ENCODE measurements around the gene ETFA. TPM values are rescaled to one million over a fixed set of nuclear protein-coding genes. Genes with fewer than 3 reads are reported as not detected.
"Not testable (repeated sequence)": the region's sequence is repeated elsewhere in the genome, so short reads cannot be mapped to it uniquely, and the experiment has no call there.

Gene ETFA
- polyA plus RNA-seq, 1 donor from 2014 or later: 107 TPM

DNA sequence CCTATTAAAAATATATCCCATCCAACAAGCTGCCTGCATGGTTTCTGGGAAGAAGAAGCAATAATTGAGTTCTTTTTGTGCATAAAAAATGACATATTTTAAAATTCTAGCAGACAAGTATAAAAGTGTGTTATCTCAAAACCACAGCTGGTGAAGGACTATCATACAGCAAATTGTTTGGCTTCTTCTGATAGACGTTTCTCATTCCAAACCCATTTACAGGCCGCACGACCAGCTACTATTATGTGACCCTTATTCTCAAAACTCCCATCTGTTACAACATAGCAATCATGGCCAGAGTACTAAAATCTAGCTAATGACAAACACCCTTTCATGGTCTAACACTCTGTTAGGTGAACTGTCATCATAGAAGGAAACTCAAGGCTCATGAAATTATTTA lies 21.7 kb downstream of the ETFA start:
- peaks cover 5% of the 10 kb centered on the region for H3K36me3 Mint-ChIP-seq
- no peak overlapping the region for H3K27ac Mint-ChIP-seq
- no peak overlapping the region for H3K4me3 Mint-ChIP-seq
- peaks cover 9 to 29% (median 16%) of the 10 kb centered on the region in 3 donors for H3K4me1 Mint-ChIP-seq
- peaks cover 0 to 3% (median 0%) of the 10 kb centered on the region in 3 donors for H3K9me3 Mint-ChIP-seq
- H3K27me3 Mint-ChIP-seq: no peaks in the 10 kb centered on the region

DNA sequence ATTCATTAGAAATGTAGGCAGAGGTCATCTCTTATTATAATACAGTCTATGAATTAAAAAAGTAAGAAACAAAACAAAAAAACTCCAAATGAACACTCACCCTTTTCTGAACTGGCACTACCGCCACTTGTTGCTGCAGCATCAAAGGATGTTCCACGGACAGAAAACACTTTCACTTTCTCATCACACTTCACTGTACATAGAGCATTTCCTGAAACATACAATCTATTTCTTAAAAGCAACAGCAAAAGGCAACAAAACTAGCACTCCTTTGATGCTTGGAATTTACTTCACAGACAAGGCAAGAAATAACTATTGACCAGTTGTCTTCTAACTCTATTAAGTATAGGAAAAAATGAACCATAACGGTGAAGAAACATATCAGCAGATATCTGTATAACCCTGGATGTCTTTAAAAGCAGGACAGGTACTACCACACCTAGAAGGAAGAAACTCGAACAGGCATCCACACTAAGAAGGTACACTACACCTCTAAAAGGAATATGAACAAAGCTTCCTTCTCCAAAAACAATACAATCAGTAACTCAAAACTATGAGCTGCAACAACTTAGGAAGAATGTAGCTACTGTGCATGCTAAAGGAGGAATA lies 24.9 kb downstream of the ETFA start:
- peaks cover 4% of the 10 kb centered on the region for H3K36me3 Mint-ChIP-seq
- peaks cover 7 to 18% (median 13%) of the 10 kb centered on the region in 3 donors for H3K4me1 Mint-ChIP-seq
- H3K9me3 Mint-ChIP-seq: no peaks in the 10 kb centered on the region
- peak overlapping the region in 3 of 4 donors; percentile 53 to 73 (median 53) for H3K4me3 Mint-ChIP-seq
- peak overlapping the region in 2 of 3 donors; percentile 8 to 80 for H3K27ac Mint-ChIP-seq
- H3K27me3 Mint-ChIP-seq: no peaks in the 10 kb centered on the region

DNA sequence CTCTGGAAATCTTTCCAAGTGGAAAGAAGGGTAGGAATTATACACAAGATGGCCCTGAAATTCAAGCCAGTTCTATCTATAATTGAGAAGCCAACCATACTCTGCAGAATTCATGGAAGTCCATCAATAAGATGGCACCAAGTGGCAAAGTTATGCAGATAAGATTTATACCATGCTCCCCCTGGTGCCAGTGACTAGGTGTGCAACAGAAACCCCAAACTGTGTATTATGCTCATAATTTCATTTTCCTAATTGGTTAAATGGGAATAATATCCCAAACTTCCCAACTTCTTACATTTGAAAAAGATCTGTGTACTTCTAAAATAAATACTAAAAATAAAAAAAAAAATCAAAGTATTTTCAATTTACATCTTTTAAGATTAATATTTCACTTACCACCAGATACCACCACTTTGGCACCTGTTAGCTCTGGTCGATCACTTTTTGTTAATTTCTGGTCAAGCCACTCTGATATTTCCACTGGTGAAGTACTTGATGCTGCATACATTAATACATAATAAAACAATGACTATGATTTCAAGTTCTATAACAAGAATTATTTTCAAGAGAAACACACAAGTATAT lies 25.9 kb downstream of the ETFA start:
- Mint-ChIP-seq H3K4me1 (peaks cover 7 to 18% (median 11%) of the 10 kb centered on the region in 3 donors), H3K27ac (no peak overlapping the region), H3K9me3 (no peaks in the 10 kb centered on the region), H3K4me3 (no peak overlapping the region), H3K27me3 (no peaks in the 10 kb centered on the region), H3K36me3 (peaks cover 4% of the 10 kb centered on the region)

DNA sequence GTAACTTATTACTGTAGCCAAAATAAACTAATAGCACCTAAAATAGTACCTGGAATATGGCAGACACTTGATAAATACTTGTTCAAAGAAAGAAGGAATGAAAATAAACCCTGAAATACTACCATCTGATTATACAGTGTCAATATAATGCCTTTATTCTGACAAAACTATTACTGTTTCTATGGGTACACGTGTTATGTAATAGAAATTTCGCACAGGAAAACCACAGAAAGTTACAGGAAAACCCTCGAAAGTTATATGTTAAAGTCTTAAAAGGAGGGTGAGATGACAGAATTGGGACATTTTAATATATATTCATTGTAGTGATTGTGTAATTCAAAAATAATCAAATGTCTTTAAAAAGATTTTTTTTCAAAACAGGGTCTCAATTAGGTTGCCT lies 28.8 kb downstream of the ETFA start:
- no peaks in the 10 kb centered on the region for H3K9me3 Mint-ChIP-seq

DNA sequence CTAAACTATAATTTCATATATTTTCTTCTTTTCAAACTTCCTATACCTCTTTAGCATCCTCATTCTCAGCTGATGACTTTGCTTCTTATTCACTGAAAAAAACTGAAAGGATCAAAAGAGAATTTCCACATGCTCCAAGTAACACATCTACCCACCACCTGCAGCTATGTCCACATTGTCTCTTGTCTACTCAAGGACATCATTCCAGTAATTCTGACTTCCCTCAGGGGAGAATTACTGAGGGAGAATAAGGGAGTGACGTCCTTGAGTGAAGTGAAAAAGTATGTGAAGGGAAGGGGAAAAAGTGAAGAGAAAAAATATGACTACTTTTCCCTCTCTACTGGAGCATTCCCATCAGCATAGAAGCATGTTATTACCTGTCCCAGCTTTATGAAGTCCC lies 32.6 kb downstream of the ETFA start:
- Mint-ChIP-seq H3K27ac (peak overlapping the region in 1 of 3 donors; percentile 84), H3K27me3 (no peaks in the 10 kb centered on the region), H3K4me3 (no peak overlapping the region), H3K9me3 (no peaks in the 10 kb centered on the region), H3K36me3 (peaks cover 10% of the 10 kb centered on the region), H3K4me1 (no peaks in the 10 kb centered on the region)

More for the DNA sequence above, 28.8 kb downstream of the ETFA start:
- no peak overlapping the region for H3K27ac Mint-ChIP-seq
- H3K4me1 Mint-ChIP-seq: peaks cover 5 to 11% (median 9%) of the 10 kb centered on the region in 3 donors
- peaks cover 10% of the 10 kb centered on the region for H3K36me3 Mint-ChIP-seq
- H3K27me3 Mint-ChIP-seq: no peaks in the 10 kb centered on the region
- no peak overlapping the region for H3K4me3 Mint-ChIP-seq

DNA sequence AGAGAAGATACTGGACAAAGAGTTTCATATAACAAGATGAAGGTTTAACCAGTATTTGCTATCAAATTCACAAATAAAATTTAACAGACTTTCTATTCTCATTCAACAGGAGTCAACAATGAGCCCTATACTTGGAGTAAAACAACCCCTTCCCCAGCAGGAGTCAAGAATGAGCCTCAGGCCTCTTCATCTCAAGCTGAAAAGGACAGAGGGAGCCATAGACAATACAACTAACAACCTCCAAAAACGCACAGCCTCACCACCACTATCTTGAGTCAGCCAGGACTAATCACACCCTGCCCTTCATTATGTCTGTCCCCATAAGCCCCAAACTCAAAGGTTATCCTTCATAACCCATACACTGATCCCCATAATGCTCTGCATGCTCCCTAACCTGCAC lies 36.4 kb downstream of the ETFA start:
- Mint-ChIP-seq H3K9me3 (peaks cover 0 to 8% (median 4%) of the 10 kb centered on the region in 3 donors), H3K27me3 (no peaks in the 10 kb centered on the region), H3K4me3 (no peak overlapping the region), H3K36me3 (peaks cover 25% of the 10 kb centered on the region), H3K4me1 (no peaks in the 10 kb centered on the region), H3K27ac (no peak overlapping the region)

DNA sequence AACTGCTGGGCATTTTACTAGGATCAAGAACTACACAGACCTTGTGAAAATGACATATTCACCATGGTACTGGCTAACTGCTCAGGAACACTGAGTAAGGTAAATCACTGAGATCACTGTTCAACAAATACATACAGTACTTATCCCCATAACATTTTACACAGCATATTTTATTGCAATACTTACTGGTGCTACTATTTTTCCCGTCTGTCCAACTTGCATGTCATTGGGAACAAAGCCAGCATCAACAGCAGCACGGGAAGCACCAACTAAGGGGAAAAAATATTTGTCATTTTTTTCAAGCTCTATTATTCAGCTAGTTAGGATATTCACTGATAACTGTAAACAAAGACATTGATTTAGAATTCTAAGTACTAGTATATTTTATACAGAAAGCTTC lies 37.0 kb downstream of the ETFA start:
- Mint-ChIP-seq H3K36me3 (peaks cover 30% of the 10 kb centered on the region), H3K9me3 (peaks cover 2 to 13% (median 5%) of the 10 kb centered on the region in 3 donors), H3K27me3 (no peaks in the 10 kb centered on the region), H3K4me3 (no peak overlapping the region), H3K4me1 (no peaks in the 10 kb centered on the region), H3K27ac (no peak overlapping the region)

DNA sequence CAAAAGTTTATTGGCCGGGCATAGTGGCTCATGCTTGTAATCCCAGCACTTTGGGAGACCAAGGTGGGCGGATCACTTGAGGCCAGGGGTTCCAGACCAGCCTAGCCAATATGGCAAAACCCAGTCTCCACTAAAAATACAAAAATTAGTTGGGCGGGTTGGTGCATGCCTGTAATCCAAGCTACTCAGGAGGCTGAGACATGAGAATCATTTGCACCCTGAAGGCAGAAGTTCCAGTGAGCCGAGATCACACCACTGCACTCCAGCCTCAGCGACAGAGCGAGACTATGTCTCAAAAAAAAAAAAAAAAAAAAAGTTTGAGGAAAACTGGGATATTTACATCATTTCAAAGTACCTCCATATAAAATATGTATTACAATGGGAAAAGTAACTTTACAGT lies 40.4 kb downstream of the ETFA start:
- Mint-ChIP-seq H3K36me3 (peaks cover 37% of the 10 kb centered on the region), H3K27ac (no peak overlapping the region), H3K9me3 (peaks cover 4 to 31% (median 12%) of the 10 kb centered on the region in 3 donors), H3K4me1 (no peaks in the 10 kb centered on the region), H3K27me3 (no peaks in the 10 kb centered on the region), H3K4me3 (no peak overlapping the region)

DNA sequence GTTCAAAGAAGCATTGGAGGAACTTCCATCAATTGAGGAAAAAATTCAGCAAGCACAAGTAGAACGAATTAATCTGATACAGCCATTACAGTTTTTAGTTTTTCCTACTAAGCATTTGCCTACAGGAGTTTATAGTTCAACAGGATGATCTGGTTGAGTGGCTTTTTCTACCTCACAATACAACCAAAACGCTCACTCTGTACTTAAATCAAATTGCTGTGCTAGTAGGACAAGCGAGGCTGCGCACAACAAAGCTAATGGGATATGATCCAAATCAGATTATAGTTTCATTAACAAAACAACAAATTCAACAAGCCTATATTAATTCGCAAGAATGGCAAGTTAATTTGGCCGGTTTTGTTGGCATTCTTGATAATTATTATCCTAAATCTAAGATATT lies 44.2 kb downstream of the ETFA start:
- no peaks in the 10 kb centered on the region for H3K4me1 Mint-ChIP-seq
- no peaks in the 10 kb centered on the region for H3K27me3 Mint-ChIP-seq
- H3K36me3 Mint-ChIP-seq: peaks cover 61% of the 10 kb centered on the region
- peak overlapping the region in 1 of 4 donors; percentile 31 for H3K4me3 Mint-ChIP-seq
- peaks cover 14 to 55% (median 29%) of the 10 kb centered on the region in 3 donors for H3K9me3 Mint-ChIP-seq
- no peak overlapping the region for H3K27ac Mint-ChIP-seq

DNA sequence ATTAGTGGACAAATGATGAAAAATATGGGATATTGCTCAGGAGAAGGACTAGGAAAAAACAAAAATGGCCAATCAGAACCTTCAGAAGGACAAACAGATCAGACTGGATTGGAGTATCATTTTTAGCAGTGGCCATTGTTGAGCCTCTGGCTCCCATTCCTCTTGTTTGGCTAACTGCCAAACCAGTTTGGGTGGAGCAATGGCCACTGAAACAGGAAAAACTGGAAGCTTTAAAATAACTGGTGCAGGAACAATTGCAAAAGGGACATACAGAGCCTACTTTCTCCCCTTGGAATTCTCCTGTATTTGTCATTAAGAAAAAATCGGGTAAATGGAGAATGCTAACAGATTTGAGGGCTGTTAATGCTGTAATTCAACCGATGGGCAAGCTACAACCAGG lies 45.5 kb downstream of the ETFA start:
- H3K4me1 Mint-ChIP-seq, H3K4me3 Mint-ChIP-seq, H3K27ac Mint-ChIP-seq, H3K27me3 Mint-ChIP-seq: not testable (repeated sequence)
- peaks cover 61% of the 10 kb centered on the region for H3K36me3 Mint-ChIP-seq
- peaks cover 14 to 55% (median 30%) of the 10 kb centered on the region in 3 donors for H3K9me3 Mint-ChIP-seq

DNA sequence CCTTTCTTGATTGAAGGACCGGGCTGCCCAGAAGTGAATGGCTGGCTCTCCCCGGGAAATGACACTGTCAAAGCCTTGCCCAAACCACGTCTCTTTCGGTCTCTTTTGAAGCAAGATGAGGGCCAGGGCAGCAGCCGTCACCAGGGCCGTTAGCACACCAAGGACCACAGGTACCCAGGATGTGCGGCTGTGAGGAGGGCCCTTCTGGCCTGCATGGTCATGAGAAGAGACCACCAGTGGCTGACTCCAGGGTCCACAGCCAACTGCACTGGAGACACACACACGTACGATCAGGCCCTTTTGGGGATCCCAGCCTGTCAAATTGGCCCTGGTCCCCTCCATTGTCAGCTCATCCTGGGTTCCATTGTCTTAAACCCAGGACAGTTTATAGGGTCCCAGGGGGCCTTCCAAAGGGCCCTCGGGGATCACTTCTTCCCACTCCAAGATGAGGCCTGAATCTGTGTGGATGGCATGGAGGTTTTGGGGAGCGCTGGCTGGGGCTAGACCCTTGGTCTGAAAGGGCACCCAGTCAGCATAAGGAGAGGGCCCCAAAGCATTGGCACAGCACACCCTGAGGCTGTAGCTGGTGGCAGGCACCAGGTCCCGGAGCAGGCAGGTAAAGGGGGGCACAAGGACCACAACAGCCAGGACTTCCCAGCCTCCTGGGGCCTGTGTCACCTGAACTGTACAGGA lies 50.9 kb downstream of the ETFA start:
- H3K36me3 Mint-ChIP-seq: peaks cover 42% of the 10 kb centered on the region
- H3K4me1 Mint-ChIP-seq: no peaks in the 10 kb centered on the region
- H3K9me3 Mint-ChIP-seq: peaks cover 13 to 19% (median 15%) of the 10 kb centered on the region in 3 donors
- no peak overlapping the region for H3K27ac Mint-ChIP-seq
- peak overlapping the region in 1 of 4 donors; percentile 39 for H3K4me3 Mint-ChIP-seq
- no peaks in the 10 kb centered on the region for H3K27me3 Mint-ChIP-seq

DNA sequence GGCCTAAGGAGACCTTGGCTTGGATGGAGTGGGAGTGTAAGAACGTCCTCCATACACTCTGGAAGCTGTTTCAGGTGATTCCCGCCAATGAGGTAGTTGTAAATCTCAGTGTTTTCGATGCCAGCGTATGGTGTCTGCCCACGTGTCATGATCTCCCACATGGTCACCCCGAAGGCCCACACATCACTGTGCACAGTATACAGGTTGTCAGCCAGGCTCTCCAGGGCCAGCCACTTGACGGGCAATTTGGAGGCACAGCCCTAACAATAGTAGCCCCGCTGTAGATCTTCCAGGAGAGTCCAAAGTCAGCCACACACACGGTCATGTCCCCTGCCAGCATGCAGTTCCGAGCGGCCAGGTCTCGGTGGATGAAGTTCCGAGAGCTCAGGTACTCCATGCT lies 51.9 kb downstream of the ETFA start:
- peaks cover 38% of the 10 kb centered on the region for H3K36me3 Mint-ChIP-seq
- no peak overlapping the region for H3K27ac Mint-ChIP-seq
- H3K4me3 Mint-ChIP-seq: no peak overlapping the region
- H3K9me3 Mint-ChIP-seq: peaks cover 9 to 10% (median 10%) of the 10 kb centered on the region in 3 donors
- no peaks in the 10 kb centered on the region for H3K27me3 Mint-ChIP-seq
- no peaks in the 10 kb centered on the region for H3K4me1 Mint-ChIP-seq

DNA sequence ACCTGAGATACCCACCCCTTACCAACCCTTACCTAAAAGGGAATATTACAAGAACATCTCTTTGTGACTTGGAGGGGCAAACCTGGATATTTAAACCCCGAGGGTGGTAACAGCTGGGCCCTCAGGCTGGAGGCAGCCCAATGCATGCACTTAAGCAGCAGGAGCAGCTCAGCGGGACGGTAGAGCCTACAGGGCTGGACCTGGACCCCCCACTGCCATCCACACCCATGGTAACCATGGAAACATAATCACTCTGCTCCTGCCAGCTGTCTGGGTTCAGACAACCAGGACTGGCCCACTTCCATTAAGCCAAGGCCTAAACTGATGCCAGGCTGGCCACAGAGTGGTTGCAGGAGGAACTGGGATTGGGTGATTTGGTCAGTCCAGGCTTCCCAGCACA lies 52.8 kb downstream of the ETFA start:
- peaks cover 2 to 8% (median 6%) of the 10 kb centered on the region in 3 donors for H3K9me3 Mint-ChIP-seq
- peaks cover 31% of the 10 kb centered on the region for H3K36me3 Mint-ChIP-seq
- no peak overlapping the region for H3K27ac Mint-ChIP-seq
- no peaks in the 10 kb centered on the region for H3K4me1 Mint-ChIP-seq
- H3K27me3 Mint-ChIP-seq: no peaks in the 10 kb centered on the region
- no peak overlapping the region for H3K4me3 Mint-ChIP-seq

DNA sequence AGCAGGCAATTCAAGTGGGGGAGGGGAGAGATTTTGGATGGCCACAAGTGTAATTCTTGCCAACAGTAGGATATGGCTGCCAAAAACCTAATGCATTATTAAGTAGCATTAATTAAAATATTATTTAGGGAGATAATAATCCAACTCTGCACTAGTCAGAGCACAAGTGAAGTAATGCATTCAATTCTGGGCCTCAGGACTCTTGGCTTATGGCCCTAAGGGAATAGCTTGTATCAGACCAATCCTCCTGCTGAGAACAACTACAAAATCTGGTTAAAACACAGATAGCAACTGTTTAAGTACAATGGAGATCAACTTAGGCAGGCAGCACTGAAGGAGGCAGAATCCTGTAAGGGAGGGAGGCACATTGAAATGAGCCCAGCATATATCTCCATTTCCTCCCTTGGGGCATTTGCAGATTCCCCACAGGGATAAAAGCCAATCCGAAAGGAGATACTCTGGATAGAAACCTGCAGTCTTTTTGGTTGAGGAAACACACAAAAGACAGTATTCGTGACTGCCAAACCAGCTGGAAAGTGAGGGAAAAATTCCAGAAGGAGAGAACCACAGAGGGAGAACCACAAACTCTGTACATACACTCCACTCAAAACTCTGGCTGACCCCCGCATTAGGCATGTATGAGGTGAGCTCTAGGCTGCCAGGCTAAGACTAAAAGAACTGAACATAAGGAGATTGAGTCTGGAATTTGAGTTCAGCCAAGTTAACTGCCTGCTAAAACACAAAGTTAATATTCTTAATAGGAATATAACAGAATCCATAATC lies 57.4 kb downstream of the ETFA start:
- no peaks in the 10 kb centered on the region for H3K4me1 Mint-ChIP-seq
- H3K36me3 Mint-ChIP-seq: peaks cover 8% of the 10 kb centered on the region
- H3K27ac Mint-ChIP-seq: no peak overlapping the region
- H3K27me3 Mint-ChIP-seq: no peaks in the 10 kb centered on the region
- no peak overlapping the region for H3K4me3 Mint-ChIP-seq
- H3K9me3 Mint-ChIP-seq: no peaks in the 10 kb centered on the region

DNA sequence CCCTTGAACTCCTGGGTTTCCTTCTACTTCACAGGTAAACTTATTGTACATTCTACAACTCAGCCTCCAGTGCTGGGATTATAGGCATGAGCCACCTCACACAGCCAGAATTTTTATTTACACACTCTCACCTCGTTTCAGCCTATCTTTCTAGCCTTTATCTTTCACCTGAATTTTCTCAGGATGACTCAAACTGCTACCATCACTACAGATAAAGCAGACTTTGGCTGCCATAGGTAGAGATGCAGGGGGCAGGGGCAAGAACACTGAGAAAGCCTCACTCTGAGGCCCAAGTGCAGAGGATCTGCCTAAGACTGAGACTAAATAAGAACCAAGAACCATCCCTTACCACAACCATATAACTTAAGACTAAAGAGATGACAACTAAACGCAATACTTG lies 59.0 kb downstream of the ETFA start:
- Mint-ChIP-seq H3K4me3 (no peak overlapping the region), H3K9me3 (no peaks in the 10 kb centered on the region), H3K27me3 (no peaks in the 10 kb centered on the region), H3K36me3 (peaks cover 8% of the 10 kb centered on the region), H3K4me1 (no peaks in the 10 kb centered on the region), H3K27ac (no peak overlapping the region)

Measured in IgD-negative memory B cell (primary cell).